ENCODE data around the gene NSMCE3. TPM values are rescaled to one million over a fixed set of nuclear protein-coding genes. Genes with fewer than 3 reads are reported as not detected.

Gene NSMCE3
- total and polyA plus RNA-seq, 2 donors from 2014 or later = 6.3 to 6.5 TPM

DNA sequence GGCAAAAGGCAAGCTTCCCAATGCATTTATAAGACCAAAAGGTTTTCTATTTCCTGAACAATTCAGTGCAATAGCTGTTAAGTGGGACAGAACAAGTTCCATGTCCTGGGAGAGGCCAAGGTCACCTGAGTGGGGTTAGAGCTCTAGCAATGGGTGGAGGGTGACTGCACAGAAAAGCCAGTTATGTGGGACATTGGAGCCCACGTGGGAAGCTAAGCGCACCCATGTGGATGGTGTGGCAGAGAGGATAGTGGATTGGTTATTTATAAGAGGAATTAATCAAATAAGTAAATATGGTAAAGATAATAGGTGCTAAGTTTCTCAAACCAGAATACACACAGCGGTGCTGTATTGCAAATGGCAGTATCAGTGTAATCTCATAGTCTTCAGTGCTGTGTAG, 6.3 kb downstream of the NSMCE3 start:
- no peak for FAIRE-seq
- H3K4me1 ChIP-seq (ENCODE audit: control insufficient read depth in 2 of 3, insufficient read depth in 2 of 3, low read depth in 1 of 3, low read length in 3 of 3) = peaks cover 0 to 5% (median 0%) of the 10 kb centered on the region in 3 donors
- H3K27ac ChIP-seq (ENCODE audit: low read depth in 2 of 2, low read length in 2 of 2) = no peak overlapping the region
- no peak overlapping the region for H3K9ac ChIP-seq (ENCODE audit: low read length in 3 of 3)
- no peaks in the 10 kb centered on the region for H3K36me3 ChIP-seq (ENCODE audit: control insufficient read depth in 2 of 3, insufficient read depth in 3 of 3, low read length in 3 of 3)
- intact Hi-C loops (cut with DNase I) = no loop called here
- H3K4me3 ChIP-seq (ENCODE audit: low read length in 3 of 3) = no peak overlapping the region
- TF ChIP-seq, protein P1, sequence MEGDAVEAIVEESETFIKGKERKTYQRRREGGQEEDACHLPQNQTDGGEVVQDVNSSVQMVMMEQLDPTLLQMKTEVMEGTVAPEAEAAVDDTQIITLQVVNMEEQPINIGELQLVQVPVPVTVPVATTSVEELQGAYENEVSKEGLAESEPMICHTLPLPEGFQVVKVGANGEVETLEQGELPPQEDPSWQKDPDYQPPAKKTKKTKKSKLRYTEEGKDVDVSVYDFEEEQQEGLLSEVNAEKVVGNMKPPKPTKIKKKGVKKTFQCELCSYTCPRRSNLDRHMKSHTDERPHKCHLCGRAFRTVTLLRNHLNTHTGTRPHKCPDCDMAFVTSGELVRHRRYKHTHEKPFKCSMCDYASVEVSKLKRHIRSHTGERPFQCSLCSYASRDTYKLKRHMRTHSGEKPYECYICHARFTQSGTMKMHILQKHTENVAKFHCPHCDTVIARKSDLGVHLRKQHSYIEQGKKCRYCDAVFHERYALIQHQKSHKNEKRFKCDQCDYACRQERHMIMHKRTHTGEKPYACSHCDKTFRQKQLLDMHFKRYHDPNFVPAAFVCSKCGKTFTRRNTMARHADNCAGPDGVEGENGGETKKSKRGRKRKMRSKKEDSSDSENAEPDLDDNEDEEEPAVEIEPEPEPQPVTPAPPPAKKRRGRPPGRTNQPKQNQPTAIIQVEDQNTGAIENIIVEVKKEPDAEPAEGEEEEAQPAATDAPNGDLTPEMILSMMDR (IDR thresholded peaks at IDR 0.05; ENCODE audit: borderline replicate concordance, extremely low read depth, insufficient read depth) = no peak
- no peaks in the 10 kb centered on the region for H3K27me3 ChIP-seq (ENCODE audit: control insufficient read depth, insufficient read depth, low read length)
- H3K9me3 ChIP-seq (ENCODE audit: control insufficient read depth in 2 of 3, insufficient read depth in 1 of 3, low read length in 3 of 3) = no peaks in the 10 kb centered on the region
- DNase-seq = no peak

- intact Hi-C loops (cut with DNase I) = no loop called here
- FAIRE-seq (peak; percentile 23), DNase-seq (no peak)
- Histone ChIP-seq H3K4me3 (ENCODE audit: low read length in 3 of 3) (no peak overlapping the region), H3K9me3 (ENCODE audit: control insufficient read depth in 2 of 3, insufficient read depth in 1 of 3, low read length in 3 of 3) (no peaks in the 10 kb centered on the region), H3K9ac (ENCODE audit: low read length in 3 of 3) (no peak overlapping the region), H3K36me3 (ENCODE audit: control insufficient read depth in 2 of 3, insufficient read depth in 3 of 3, low read length in 3 of 3) (no peaks in the 10 kb centered on the region), H3K27ac (ENCODE audit: low read depth in 2 of 2, low read length in 2 of 2) (no peak overlapping the region), H3K4me1 (ENCODE audit: control insufficient read depth in 2 of 3, insufficient read depth in 2 of 3, low read depth in 1 of 3, low read length in 3 of 3) (peaks cover 0 to 2% (median 0%) of the 10 kb centered on the region in 3 donors), H3K27me3 (ENCODE audit: control insufficient read depth, insufficient read depth, low read length) (no peaks in the 10 kb centered on the region)
- TF ChIP-seq, protein P1 (IDR thresholded peaks at IDR 0.05; ENCODE audit: borderline replicate concordance, extremely low read depth, insufficient read depth) = no peak
Measured at GRCh38 chr15:29262738-29263137, 6.9 kb downstream of the NSMCE3 start.

DNA sequence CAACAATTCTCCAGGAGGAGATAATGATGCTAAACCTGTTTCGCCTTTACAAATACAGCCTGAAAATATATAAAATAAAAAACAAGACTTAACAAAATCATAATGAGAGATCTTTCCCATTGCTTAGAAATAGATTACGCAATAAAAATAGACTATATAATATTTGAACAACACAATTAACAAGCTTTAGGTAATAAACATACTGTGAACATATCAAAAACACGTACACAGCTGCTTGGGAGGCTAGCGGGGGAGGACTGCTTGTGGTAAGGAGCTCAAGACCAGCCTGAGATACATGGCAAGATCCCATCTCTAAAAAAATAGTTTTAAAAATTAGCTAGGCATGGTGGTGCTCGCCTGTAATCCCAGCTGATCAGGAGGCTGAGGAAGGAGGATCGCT, 8.7 kb downstream of the NSMCE3 start:
- Histone ChIP-seq H3K9ac (ENCODE audit: low read length in 3 of 3) (no peak overlapping the region), H3K4me1 (ENCODE audit: control insufficient read depth in 2 of 3, insufficient read depth in 2 of 3, low read depth in 1 of 3, low read length in 3 of 3) (no peaks in the 10 kb centered on the region), H3K4me3 (ENCODE audit: low read length in 3 of 3) (no peak overlapping the region), H3K27me3 (ENCODE audit: control insufficient read depth, insufficient read depth, low read length) (no peaks in the 10 kb centered on the region), H3K36me3 (ENCODE audit: control insufficient read depth in 2 of 3, insufficient read depth in 3 of 3, low read length in 3 of 3) (no peaks in the 10 kb centered on the region), H3K9me3 (ENCODE audit: control insufficient read depth in 2 of 3, insufficient read depth in 1 of 3, low read length in 3 of 3) (no peaks in the 10 kb centered on the region), H3K27ac (ENCODE audit: low read depth in 2 of 2, low read length in 2 of 2) (no peak overlapping the region)
- intact Hi-C loops (cut with DNase I) = no loop called here
- TF ChIP-seq, protein P1 (IDR thresholded peaks at IDR 0.05; ENCODE audit: borderline replicate concordance, extremely low read depth, insufficient read depth) = no peak
- no peak for DNase-seq
- no peak for FAIRE-seq

DNA sequence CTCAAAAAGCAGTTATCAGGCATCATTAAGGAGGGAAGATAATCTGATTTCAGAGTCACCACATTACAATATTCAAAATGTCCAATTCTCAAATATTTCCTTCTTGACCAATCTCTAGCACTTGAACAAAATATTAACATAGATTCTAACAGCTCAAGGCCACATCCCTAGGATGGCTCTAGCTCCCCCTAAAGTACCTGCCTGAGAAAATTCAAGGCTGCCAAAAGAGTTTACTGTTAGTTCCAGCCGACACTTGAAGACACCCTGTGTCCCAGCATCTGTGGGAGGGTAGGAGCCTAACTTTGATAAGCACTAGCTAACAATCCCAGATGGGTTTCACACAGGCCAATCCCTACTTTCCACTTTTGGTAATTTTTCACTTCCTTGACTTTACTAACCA, 10.4 kb downstream of the NSMCE3 start:
- H3K27ac ChIP-seq (ENCODE audit: low read depth in 2 of 2, low read length in 2 of 2) = no peak overlapping the region
- no peak overlapping the region for H3K9ac ChIP-seq (ENCODE audit: low read length in 3 of 3)
- no peaks in the 10 kb centered on the region for H3K4me1 ChIP-seq (ENCODE audit: control insufficient read depth in 2 of 3, insufficient read depth in 2 of 3, low read depth in 1 of 3, low read length in 3 of 3)
- no peak overlapping the region for H3K4me3 ChIP-seq (ENCODE audit: low read length in 3 of 3)
- TF ChIP-seq, protein P1 (IDR thresholded peaks at IDR 0.05; ENCODE audit: borderline replicate concordance, extremely low read depth, insufficient read depth) = no peak
- H3K27me3 ChIP-seq (ENCODE audit: control insufficient read depth, insufficient read depth, low read length) = no peaks in the 10 kb centered on the region
- no peak for FAIRE-seq
- H3K36me3 ChIP-seq (ENCODE audit: control insufficient read depth in 2 of 3, insufficient read depth in 3 of 3, low read length in 3 of 3) = no peaks in the 10 kb centered on the region
- DNase-seq = no peak
- no peaks in the 10 kb centered on the region for H3K9me3 ChIP-seq (ENCODE audit: control insufficient read depth in 2 of 3, insufficient read depth in 1 of 3, low read length in 3 of 3)
- intact Hi-C loops (cut with DNase I) = no loop called here

Data from kidney (tissue), 14 donors.